PC-9 (cell line): ENCODE data around the gene ABCB9. TPM values are rescaled to one million over a fixed set of nuclear protein-coding genes. Genes with fewer than 3 reads are reported as not detected.

Experiments
- BruUV-seq: library from RNA; stranded (reverse); fragments of 400-500 nt; replicated peaks from 2 replicates; lab custom pipeline; 2021; lab: Mats Ljungman, UMichigan
- CTCF ChIA-PET: fragments of 300-600 bp; sonication (Branson Sonifier 250); formaldehyde crosslinking; loops from one replicate; lab custom pipeline; 2022; ENCODE audit warnings: antibody characterized with exemption; lab: Charles Lee
- POLR2A ChIA-PET: fragments of 300-600 bp; sonication (Branson Sonifier 250); formaldehyde crosslinking; loops from one replicate; lab custom pipeline; 2022; ENCODE audit warnings: antibody characterized with exemption; ENCODE audit not compliant: unreplicated experiment; lab: Charles Lee
- DNase-seq, 2 experiments: peaks; one replicate each; pipeline versions ENCODE4 v3.0.0 to v3.0.0-alpha.2; 2015 to 2022; ENCODE audit warnings: mixed read lengths in 1 of 2
- H2AFZ ChIP-seq: fragments of 200-600 bp; sonication (generic); 2 replicates; pipeline ENCODE4 v1.8.1; 2017; ENCODE audit warnings: antibody characterized with exemption
- H3F3A ChIP-seq: fragments of 200-600 bp; sonication (generic); 2 replicates; pipeline ENCODE4 v1.8.1; 2017; ENCODE audit warnings: antibody characterized with exemption, mild to moderate bottlenecking, low read depth; ENCODE audit not compliant: insufficient read depth
- H3K27ac ChIP-seq: fragments of 200-600 bp; sonication (generic); 2 replicates; pipeline ENCODE4 v1.6.1; 2016; ENCODE audit warnings: mixed run types
- H3K27me3 ChIP-seq: fragments of 200-600 bp; sonication (generic); 2 replicates; pipeline ENCODE4 v1.6.1; 2016; ENCODE audit warnings: low read depth, mixed run types; ENCODE audit not compliant: insufficient read depth
- H3K36me3 ChIP-seq: fragments of 200-600 bp; sonication (generic); 2 replicates; pipeline ENCODE4 v1.6.1; 2016; ENCODE audit warnings: low read depth, mixed run types
- H3K4me1 ChIP-seq: fragments of 200-600 bp; sonication (generic); replicated peaks from 2 replicates; pipeline ENCODE4 v1.6.1; 2016; ENCODE audit warnings: mixed run types; ENCODE audit not compliant: insufficient read depth
- H3K4me2 ChIP-seq: fragments of 200-600 bp; sonication (generic); 2 replicates; pipeline ENCODE4 v1.6.1; 2017; ENCODE audit warnings: mixed run types
- H3K4me3 ChIP-seq: fragments of 200-600 bp; sonication (generic); 2 replicates; pipeline ENCODE4 v1.6.1; 2016; ENCODE audit warnings: mixed run types
- H3K79me2 ChIP-seq: fragments of 200-600 bp; sonication (generic); 2 replicates; pipeline ENCODE4 v1.6.1; 2017; ENCODE audit warnings: low read depth, mixed run types
- H3K9me2 ChIP-seq: fragments of 200-600 bp; sonication (generic); 2 replicates; pipeline ENCODE4 v1.8.1; 2017; ENCODE audit warnings: mild to moderate bottlenecking; ENCODE audit not compliant: insufficient read depth
- H3K9me3 ChIP-seq: fragments of 200-600 bp; sonication (generic); 2 replicates; pipeline ENCODE4 v1.8.1; 2016; ENCODE audit warnings: low read depth; ENCODE audit not compliant: insufficient read depth
- H4K20me1 ChIP-seq: fragments of 200-600 bp; sonication (generic); 2 replicates; pipeline ENCODE4 v1.8.1; 2017; ENCODE audit not compliant: insufficient read depth
- EZH2 ChIP-seq: fragments of 200-600 bp; sonication (generic); IDR thresholded peaks from 2 replicates; pipeline ENCODE4 v1.8.0; 2017; ENCODE audit warnings: antibody characterized with exemption, low read depth
- intact Hi-C: fragments of 100-400 bp; cut with micrococcal nuclease; formaldehyde crosslinking; loops from one replicate; pipeline ENCODE4 v1.10.0; 2022; ENCODE audit not compliant: unreplicated experiment
- total RNA-seq: library from RNA; stranded (reverse); gene quantifications from 2 replicates; pipeline ENCODE4 v1.2.3, GENCODE V29; 2021
- TF ChIP-seq, protein P1 (sequence below): fragments of 200-600 bp; sonication (generic); conservative IDR thresholded peaks from 2 replicates; pipeline ENCODE4 v1.6.1; 2017; ENCODE audit warnings: mixed run types, antibody characterized with exemption, mild to moderate bottlenecking, moderate library complexity

Gene ABCB9
- total RNA-seq, 1 experiment from 2014 or later, result 13.0 TPM

- no peak overlapping the region for H2AFZ ChIP-seq
- no peak overlapping the region for H3K27ac ChIP-seq
- H3K4me1 ChIP-seq, result peaks cover 32% of the 10 kb centered on the region
- no peaks in the 10 kb centered on the region for H3K9me2 ChIP-seq
- TF ChIP-seq, protein P1, sequence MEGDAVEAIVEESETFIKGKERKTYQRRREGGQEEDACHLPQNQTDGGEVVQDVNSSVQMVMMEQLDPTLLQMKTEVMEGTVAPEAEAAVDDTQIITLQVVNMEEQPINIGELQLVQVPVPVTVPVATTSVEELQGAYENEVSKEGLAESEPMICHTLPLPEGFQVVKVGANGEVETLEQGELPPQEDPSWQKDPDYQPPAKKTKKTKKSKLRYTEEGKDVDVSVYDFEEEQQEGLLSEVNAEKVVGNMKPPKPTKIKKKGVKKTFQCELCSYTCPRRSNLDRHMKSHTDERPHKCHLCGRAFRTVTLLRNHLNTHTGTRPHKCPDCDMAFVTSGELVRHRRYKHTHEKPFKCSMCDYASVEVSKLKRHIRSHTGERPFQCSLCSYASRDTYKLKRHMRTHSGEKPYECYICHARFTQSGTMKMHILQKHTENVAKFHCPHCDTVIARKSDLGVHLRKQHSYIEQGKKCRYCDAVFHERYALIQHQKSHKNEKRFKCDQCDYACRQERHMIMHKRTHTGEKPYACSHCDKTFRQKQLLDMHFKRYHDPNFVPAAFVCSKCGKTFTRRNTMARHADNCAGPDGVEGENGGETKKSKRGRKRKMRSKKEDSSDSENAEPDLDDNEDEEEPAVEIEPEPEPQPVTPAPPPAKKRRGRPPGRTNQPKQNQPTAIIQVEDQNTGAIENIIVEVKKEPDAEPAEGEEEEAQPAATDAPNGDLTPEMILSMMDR, result no peak
- no peak for TF ChIP-seq EZH2
- DNase-seq, result no peak
- H3K4me2 ChIP-seq, result no peak overlapping the region
- ChIA-PET CTCF (no interaction called here), POLR2A (interaction anchor here (0.6 kb wide), 1 partner anchor 165 kb away, joined by 5 read pairs; no protein-coding TSS in a partner anchor)
- no peak overlapping the region for H3K4me3 ChIP-seq
- H3F3A ChIP-seq, result peaks cover 23% of the 10 kb centered on the region; the same call in 1 of the 2 replicates
- no TSS peak for BruUV-seq
- H3K27me3 ChIP-seq, result no peaks in the 10 kb centered on the region
- no peaks in the 10 kb centered on the region for H3K36me3 ChIP-seq
- no peaks in the 10 kb centered on the region for H3K79me2 ChIP-seq
- no peaks in the 10 kb centered on the region for H4K20me1 ChIP-seq
- intact Hi-C loops, result no loop called here
- H3K9me3 ChIP-seq, result no peaks in the 10 kb centered on the region
These were observed 27.1 kb downstream of the ABCB9 start for GRCh38 chr12:122939125-122939524.

- no peaks in the 10 kb centered on the region for H4K20me1 ChIP-seq
- no peaks in the 10 kb centered on the region for H3K36me3 ChIP-seq
- DNase-seq, result no peak
- ChIA-PET CTCF (no interaction called here), POLR2A (no interaction called here)
- no peaks in the 10 kb centered on the region for H3K9me2 ChIP-seq
- H3K79me2 ChIP-seq, result no peaks in the 10 kb centered on the region
- TF ChIP-seq EZH2, result no peak
- TF ChIP-seq, protein P1, result no peak
- H3K9me3 ChIP-seq, result no peaks in the 10 kb centered on the region
- no peak overlapping the region for H3K4me2 ChIP-seq
- H3K4me1 ChIP-seq, result peaks cover 17% of the 10 kb centered on the region
- H3F3A ChIP-seq, result peaks cover 18% of the 10 kb centered on the region; the same call in 1 of the 2 replicates
- H3K27me3 ChIP-seq, result no peaks in the 10 kb centered on the region
- H2AFZ ChIP-seq, result no peak overlapping the region
- no TSS peak for BruUV-seq
- H3K27ac ChIP-seq, result no peak overlapping the region
- no peak overlapping the region for H3K4me3 ChIP-seq
- intact Hi-C loops, result no loop called here
These were observed 28.6 kb downstream of the ABCB9 start for GRCh38 chr12:122937622-122938091.

DNA sequence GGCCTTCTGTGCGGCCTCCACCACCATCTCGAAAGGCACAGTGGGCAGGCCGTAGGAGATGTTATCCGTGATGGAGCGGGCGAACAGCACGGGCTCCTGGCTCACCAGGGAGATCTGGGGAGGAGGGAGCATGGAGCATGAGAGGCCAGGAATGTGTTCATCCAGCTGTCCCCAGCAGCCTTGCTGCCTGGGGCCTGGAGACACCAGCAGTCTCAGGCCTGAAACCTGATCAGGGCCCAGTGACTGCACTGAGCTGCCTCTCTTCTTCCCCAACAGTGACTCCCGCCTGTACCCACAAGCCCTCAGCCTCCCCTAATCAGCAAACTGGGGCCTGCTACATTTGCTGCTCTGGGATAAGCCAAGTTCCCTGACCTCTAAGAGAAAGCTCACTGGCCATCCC, 30.9 kb downstream of the ABCB9 start:
- Histone ChIP-seq H4K20me1 (no peaks in the 10 kb centered on the region), H3K4me3 (no peak overlapping the region), H3K36me3 (no peaks in the 10 kb centered on the region), H3K27ac (no peak overlapping the region; the same call in 1 of the 2 replicates), H3K27me3 (no peaks in the 10 kb centered on the region), H3K79me2 (no peaks in the 10 kb centered on the region), H3K9me3 (no peaks in the 10 kb centered on the region), H3K4me2 (no peak overlapping the region), H3K4me1 (no peaks in the 10 kb centered on the region), H2AFZ (no peak overlapping the region), H3F3A (peaks cover 7% of the 10 kb centered on the region; the same call in 1 of the 2 replicates), H3K9me2 (no peaks in the 10 kb centered on the region)
- ChIA-PET CTCF (no interaction called here), POLR2A (no interaction called here)
- TF ChIP-seq, protein P1, result no peak
- TF ChIP-seq EZH2, result no peak
- BruUV-seq, result no TSS peak
- no peak for DNase-seq
- intact Hi-C loops, result no loop called here
